Measurements from ENCODE around the gene APOBEC3H. TPM values are rescaled to one million over a fixed set of nuclear protein-coding genes. Genes with fewer than 3 reads are reported as not detected.

The APOBEC3H gene
- total RNA-seq, 1 donor from 2014 or later = not detected

DNA sequence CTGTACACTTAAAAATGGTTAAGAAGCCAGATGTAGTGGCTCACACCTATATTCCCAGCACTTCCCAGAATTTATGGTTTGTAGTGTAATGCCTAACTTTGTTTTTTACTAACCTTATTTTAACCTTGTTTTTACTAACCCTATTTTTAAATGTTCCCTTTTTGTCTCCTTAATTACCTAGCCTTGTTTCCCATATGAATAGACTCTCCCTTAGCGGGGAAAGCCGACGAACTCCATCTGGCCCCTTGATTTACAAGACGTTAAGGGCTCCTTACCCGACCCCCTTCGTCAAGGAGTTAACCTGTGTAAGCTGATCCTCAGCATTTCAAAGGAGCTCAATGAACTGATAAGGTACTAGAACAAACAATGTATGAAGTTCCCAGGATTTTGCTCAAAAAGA, 17.1 kb downstream of the APOBEC3H start:
- DNase-seq = no peak

DNA sequence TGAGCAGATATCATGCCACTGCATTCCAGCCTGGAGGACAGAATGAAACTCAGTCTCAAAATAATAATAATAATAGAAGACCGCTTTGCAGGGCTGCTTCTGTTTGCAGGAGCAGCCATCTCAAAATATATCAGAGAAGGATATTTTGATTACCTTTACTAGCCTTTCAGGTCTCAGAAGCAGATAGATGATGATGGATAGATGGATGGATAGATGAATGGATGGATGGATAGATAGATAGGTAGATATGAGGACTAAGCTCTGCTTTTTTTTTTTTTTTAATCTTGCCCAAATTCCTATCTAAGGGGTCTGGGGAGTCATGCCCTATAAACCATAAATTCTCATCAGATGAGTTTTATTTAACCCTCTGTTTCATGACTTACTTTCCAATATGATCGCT, 18.5 kb downstream of the APOBEC3H start:
- DNase-seq = no peak

DNA sequence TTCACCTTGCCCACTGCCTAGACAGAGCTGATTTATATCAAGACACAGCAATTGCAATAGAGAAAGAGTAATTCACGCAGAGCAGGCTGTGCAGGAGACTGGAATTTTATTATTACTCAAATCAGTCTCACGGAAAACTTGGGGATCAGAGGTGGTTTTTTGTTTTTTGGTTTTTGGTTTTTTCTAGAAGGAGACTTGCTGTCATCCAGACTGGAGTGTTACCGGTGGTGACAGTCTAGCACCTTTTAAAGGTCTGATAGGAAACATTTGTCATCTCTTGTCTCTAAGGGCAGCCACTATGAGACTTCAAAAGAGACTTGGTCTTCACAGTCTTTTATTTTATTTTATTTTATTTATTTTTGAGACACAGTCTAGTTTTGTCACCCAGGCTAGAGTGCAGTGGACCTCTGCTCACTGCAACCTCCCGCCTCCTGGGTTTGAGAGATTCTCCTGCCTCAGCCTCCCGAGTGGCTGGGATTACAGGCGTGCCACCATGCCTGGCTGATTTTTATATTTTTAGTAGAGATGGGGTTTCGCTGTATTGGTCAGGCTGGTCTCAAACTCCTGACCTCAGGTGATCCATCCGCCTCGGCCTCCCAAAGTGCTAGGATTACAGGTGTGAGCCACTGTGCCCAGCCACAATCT, 19.1 kb downstream of the APOBEC3H start:
- no peak for DNase-seq

DNA sequence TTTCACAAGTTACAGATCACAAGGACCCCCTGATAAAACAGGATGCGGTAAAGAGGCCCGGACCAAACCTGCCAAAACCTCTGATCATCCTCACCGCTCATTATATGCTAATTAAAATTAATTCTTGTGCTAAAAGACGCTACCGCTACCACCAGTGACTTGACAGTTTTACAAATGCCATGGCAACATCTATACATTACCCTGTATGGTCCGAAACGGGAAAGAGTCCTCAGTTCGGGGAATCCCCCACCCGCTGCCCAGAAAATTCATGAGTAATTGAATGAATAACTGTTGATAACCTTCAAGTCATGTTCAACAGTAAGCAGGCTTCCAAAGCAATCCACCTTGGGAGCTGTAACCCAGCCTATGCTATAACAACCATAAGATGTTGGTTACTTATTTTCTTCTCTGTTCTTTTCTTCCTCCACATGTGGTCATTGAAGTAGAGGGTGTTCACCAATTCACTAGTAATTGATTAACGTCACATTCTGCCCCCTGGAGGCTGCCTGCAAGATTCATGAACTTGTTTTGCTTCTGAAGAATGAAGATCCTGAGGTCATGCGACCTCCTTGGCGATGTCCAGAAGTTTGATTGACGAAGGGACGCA, 20.6 kb downstream of the APOBEC3H start:
- peak; percentile 70 for DNase-seq

DNA sequence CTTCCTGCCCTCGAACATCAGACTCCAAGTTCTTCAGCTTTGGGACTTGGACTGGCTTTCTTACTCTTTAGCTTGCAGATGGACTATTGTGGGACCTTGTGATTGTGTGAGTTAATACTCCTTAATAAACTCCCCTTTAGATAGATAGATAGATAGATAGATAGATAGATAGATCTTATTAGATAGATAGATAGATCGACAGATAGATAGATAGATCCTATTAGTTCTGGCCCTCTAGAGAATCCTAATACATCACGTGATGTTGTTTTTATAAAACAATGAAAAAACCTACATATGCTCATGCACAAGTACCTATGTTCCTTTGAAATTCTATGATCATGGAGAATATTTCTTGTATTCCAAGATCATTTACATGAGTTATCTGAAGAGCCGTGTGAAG, 23.9 kb downstream of the APOBEC3H start:
- DNase-seq = no peak

DNA sequence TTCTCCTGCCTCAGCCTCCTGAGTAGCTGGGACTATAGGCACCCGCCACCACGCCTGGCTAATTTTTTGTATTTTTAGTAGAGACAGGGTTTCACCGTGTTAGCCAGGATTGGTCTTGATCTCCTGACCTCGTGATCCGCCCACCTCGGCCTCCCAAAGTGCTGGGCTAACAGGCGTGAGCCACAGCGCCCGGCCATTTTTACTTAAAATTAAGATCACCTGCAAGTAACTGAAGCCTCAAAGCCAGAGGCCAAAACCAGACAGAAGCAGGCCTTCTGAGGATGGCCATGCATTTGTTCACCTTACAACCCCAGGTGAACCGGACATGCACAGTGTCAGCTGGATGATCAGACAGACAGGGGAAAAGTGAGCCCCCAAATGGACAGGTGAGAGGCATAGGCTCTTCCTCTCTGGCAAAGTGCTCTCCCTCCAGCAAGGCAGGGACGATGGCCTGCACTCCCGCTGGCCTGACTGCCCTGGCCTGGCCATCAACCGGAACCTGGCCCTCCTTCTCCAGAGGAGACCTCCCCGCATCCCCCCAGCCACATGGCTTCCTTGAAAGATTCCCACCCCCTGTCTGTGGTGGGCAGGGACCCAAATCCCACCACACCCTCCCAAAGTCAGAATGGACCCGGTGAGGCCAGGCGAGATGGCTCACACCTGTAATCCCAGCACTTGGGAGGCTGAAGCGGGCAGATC, 25.9 kb downstream of the APOBEC3H start:
- no peak for DNase-seq

DNA sequence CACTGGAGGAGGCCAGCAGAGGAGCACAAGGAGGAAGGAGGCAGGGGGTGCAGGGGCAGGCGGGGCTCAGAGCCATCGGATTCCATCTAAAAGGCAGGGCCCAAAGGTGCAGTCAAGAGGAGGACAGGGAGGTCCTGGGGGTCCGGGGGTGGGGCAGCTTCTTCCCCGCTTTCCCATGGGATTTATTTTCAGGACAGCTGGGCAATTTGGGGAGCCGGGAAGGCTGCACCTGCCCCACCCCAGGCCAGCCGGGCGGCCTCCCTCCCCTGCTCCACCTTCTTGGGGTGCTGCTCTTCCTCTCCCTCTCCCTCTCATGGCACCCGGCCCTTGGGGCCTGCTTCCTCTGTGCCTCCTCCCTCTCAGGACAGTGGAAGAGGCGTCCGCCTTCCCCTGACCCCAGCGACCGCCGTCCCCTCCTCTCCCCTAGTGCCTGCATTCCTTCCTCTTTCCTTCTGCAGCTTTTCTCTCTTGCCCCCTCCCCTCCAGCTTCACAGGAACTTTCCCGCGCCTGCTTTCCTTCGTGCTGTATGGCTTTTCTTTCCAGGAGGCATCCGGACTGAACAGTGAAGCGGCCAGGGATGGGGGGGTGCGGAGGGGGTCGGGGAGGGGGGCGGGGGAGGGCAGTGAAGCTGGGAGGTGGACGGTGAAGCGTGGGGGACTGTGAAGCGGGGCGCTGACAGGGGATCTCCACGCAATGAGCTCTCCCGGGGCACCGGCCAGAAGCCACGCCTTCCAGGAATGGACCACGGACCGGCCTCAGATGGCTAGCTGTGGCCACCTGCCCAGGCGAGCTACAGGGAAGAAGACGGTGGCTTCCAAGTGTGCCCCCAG, 26.9 kb downstream of the APOBEC3H start:
- DNase-seq = no peak

DNA sequence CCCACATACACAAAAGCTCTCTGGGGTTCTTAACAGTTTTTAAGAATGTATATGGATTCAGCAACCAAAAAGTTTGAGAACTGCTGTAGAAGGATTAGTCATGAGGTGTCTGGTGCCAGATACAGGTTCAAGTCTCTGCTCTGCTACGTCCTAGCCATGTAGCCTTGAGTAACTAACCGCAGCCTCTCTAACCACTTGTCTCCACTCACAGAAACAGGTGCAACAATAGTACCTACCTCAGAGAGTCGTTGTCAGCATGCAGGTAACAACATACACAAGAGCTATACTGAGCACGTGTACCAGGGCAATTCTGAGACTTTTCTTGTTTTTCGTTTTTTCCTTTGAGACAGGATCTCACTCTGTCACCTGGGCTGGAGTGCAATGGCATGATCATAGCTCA, 28.6 kb downstream of the APOBEC3H start:
- DNase-seq = no peak

DNA sequence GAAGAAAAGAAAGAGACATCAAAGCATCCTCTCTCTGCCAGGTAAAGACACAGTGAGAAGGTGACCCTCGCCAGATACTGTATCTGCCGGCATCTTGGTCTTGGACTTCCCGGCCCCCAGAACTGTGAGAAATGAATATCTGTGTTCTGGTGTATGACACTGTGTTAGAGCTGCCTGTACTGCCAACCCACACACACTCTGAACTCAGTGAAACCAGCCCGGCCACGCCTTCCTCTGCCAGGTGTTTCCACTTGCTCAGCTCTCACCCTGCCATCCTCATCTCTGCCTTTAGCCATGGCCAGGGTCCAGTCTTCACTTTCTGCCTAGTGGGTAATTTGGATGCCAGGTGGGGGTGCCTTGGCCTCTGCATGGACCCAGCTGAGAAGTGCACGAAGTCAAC, 31.5 kb downstream of the APOBEC3H start:
- no peak for DNase-seq

DNA sequence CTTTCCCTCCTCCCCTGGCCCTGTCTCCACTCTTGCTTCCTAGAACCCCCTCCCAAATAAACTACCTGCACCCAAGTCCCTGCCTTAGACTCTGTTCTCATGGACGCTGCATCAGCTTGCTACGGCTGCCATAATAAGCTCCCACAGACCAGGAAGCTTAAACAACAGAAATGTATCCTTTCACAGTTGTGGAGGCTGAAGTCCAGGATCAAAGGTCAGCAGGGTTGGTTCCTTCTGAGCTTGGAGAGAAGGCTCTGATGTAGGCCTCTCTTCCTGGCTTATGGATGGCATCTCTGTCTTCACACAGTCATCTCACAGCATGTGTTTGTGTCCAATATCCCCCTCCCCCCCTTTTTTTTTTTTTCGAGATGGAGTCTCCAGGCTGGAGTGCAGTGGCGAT, 32.0 kb downstream of the APOBEC3H start:
- no peak for DNase-seq

DNA sequence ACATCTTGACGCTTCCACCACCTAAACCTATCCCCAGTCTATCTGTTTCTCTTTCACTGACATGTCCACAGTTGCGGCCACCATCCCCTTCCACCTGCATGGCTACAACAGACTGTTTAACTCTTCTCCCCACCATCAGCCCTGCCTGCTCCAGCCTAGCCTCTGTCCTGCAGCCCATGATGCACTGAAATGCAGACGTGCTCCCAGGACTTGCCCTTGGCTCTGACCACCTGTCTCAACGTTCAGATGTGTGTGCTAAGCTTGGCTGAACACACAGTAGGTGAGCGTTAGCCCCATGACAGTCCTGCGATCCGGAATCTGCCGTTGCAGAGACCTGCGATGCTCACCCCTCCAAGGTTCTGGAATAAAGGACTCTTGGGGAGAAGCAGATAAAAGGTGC, 32.7 kb downstream of the APOBEC3H start:
- DNase-seq = no peak

DNA sequence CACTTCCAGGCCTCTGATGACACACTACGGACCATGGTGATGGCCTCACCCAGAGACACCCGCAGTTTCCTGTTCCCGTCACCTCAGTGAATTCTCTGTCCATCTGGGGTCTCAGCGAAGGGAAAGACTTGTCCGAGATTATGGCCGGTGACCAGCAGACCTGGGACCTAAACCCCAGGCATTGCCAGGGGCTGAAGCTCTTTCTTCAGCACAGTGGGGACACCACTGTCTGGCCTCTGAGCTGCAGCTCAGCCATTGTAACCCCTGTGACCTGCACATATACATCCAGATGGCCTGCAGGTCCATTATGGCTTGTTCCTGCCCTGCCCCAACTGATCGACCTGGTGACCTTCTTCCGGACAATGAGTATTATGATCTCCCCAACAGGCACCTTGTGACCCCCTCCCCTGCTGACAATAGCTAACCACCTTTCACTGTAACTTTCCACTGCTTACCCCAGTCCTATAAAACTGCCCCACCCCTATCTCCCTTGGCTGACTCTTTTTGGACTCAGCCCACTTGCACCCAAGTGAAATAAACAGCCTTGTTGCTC, 33.2 kb downstream of the APOBEC3H start:
- no peak for DNase-seq

DNA sequence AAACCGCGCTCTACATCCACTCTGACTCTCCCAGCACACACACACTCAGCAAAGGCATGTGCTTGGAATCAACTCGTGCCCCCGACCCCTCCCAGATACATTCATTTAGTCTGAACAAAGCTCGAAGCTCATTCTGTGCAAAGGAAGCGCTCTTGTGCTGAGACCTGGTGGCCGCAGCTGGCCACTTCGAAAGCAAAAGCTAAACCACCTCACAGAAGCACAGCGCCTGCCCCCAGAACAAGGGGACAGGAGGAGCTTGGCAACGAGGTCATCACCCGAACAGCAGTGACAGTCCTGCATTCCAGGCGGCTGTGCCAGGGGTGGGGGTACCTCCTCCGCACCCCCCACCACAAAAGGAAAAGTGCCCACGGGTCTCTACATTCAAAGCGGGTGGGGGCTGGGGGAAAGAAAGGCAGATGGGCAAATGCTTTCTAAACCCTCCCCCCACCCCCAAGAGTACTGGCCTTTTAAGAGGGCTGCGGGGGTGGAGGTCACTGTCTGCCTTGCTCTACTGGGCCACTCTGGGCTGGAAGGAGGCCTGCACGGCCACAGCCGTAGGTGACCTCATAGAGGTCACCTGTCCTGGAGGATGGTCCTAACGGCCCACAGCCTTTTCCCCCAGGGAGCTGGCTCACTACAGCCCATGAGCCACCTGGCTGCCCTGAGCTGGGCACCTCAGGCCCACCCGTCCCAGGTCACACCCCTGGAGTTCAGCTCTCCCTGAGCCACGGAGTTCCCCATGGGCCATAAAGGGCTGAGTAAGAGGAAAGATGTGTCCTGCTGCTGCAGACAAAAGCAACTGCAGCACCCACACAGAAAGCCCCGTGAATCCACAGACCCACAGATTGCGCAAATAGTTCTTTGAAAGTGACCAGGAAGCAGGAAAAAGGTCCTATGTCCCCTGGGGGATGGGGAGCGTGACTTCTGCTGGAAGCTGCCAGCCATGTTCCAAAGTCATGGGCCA, 34.1 kb downstream of the APOBEC3H start:
- no peak for DNase-seq

DNA sequence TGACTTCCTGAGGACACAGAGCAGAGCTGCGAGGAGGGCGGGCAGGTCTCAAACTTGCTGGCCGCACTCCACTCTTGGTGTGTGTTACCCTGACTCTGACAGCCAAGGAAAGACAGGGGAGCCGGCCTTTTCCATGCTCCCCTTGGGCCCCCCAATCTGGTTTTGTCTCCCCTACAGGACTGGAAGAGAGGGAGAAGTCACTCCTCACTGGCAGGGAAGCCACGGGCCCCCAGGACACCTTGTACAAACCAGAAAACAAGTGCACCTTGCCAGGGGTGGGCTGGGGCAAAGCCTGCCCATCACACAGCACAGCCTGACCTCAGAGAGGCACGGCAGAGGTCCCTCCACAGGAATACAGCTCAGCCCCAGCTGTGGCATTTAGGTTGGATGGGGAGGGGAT, 35.2 kb downstream of the APOBEC3H start:
- DNase-seq = no peak

DNA sequence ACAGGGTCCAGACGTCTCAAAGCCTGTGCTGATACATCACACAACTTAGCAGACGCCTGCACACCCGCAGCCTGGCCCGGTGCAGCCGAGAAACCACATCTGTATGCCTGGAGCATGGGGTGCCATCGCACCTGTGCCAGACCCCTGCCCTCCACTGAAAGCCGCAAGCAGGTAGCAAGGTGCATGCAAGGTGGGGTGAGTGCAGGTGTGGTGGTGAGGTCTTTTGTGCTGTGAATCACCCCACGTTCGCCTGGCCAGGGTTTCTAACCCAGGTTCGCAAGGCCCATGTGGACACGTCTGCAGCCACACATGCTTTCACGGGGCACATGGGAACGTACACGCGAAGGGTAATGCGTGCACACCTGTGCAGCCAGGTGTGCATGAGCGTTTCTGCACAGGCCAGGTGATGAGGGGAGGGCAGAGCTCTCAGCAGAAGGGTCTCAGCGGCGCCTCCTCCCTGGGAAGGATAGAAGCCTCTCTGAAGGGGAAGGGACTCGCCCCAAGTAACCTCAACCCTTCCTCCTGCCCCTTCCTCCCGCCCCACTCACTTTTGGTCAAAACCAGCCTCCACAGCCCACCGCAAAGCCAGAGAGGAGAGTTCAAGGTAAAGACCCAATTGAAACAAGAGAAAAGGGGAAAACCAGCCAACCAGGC, 36.0 kb downstream of the APOBEC3H start:
- DNase-seq = no peak

DNA sequence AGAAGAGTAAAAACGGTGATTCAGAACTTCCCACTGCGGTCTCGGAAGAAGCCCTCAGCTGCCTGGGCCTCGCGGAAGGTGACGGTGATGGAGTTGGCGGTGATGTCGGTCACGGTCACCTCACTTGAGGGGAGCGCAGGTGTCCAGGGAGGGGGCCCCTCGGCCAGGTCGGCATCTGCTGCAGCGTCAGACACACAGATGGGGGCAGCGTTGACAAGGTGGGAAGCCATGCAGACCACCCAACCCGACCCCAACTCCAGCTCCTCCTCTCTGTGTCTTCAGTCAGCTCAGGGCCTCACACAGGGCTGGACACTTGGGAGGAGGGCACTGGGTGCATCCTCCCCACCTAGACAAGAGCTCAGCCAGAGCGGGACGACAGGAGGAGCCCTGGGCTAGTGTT, 36.8 kb downstream of the APOBEC3H start:
- no peak for DNase-seq

DNA sequence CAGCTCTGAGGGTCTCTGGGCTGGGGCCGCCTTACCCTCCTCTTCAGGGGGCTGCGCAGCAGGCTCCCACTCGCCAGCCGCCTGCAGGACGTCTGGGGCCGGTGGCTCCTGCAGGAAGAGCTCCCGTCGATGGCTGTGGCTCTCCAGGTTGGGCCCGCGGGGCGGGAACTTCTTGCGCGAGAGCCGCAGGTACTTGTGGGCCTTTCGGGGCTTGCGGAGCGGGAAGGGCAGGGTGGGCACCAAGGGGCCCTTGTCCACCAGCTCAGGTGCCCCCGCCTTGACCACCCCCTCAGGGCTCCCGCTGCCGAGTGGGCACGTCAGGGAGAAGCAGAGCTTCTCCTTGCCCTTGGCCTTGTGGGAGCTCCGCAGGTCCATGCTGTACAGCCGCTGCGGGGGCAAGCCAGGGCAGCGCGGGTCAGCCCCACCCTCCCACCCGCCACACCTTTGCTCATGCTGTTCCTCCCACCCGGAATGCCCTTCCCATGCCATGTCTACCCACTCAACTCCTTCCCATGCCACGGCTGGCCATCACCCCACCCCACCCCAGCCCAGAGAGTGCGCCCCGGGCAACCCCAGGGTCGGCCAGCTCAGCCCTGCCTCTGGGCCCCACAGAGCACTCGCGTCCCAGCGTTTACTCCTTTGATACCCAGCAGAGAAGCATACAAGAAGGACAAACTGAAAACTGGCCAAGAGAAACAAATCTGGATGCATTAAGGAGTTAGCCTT, 37.5 kb downstream of the APOBEC3H start:
- no peak for DNase-seq

DNA sequence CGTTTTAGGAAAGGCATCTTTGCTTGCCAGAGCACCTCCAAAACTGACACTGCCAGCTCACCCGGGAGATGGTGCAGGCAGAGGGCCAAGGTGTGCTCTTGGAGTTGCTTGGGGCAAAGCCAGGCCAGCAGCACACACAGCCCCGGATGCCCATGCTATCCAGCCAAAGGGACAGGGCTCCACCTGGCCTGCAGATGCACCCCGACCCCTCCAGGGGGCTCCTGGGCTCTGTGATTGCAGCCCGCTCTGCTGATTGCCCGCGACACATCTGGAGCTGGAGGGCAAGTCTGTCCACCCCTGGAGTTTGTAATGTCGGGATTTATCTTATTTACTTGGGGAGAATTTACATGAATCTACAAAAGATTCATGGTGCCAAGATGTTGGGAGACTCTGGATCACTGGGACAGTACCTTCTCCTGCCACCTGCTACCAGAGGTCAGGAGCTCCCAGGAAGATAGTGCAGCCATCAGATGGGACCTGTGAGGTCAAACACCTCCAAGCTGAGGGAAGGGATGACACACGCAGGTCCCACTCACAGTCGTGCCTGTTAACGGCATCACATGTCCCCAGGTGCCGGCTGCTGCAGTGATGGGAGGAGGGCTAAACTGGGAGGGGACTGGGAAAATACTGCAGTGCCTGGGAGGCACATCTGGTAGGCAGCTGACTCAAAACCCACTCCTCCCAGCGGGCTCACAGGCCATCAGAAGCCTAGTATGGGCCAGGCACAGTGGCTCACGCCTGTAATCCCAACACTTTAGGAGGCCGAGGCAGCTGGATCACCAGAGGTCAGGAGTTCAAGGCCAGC, 38.2 kb downstream of the APOBEC3H start:
- DNase-seq = peak; percentile 74

DNA sequence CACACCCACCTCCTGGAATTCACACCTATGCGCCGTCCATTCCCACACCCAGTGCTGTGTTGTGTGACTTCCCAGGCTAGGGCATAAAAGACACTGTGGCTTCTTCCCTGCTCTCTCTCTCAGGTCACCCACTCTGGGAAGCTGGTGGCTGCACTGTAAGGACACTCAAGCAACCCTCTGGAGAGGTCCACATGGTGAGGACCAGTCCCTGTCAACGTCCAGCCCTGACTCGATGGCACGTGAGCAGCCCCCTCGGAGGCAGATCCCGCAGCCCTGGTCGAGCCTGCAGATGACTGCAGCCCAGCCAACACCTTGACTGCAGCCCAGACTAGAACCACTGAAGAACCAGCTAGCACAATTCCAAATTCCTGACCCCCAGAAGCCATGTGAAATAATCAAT, 39.3 kb downstream of the APOBEC3H start:
- DNase-seq = no peak

All from dermis blood vessel endothelial cell (primary cell).